GM18907 (cell line): ENCODE data around the gene LRBA.

ENCODE experiments used
- ATAC-seq: cut with Tn5 transposase; IDR thresholded peaks from one replicate; pipeline ENCODE4 v1.9.1; 2021; ENCODE audit warnings: mild to moderate bottlenecking, moderate library complexity; ENCODE audit not compliant: unreplicated experiment

LRBA gene

DNA sequence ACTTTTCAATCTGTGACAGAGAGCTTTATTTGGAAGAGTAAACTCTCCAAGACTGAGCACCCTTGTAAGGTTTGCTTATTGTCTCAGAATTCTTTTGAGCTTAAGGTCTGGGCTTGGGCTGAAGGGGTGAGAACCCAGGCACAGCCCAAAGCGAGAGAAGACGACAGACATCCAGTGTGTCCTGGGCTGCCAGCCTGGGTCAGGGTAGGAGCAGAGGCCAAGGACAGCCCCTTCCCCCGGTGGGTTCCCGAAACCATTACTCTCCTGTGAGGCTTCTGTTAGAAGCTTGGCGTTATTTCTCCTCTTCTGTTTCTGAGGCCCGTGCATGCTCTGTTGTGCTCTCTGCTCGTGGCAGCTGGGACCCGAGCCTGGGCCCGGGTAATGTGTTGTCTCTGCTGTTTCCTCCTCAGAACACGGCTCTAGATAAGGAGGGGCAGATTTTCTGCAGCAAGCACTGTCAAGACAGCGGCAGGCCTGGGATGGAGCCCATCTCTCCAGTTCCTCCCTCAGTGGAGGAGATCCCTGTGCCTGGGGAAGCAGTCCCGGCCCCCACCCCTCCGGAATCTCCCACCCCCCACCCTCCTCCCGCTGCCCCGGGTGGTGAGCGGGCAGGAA, 759.4 kb downstream of the LRBA start:
- no peak for ATAC-seq

DNA sequence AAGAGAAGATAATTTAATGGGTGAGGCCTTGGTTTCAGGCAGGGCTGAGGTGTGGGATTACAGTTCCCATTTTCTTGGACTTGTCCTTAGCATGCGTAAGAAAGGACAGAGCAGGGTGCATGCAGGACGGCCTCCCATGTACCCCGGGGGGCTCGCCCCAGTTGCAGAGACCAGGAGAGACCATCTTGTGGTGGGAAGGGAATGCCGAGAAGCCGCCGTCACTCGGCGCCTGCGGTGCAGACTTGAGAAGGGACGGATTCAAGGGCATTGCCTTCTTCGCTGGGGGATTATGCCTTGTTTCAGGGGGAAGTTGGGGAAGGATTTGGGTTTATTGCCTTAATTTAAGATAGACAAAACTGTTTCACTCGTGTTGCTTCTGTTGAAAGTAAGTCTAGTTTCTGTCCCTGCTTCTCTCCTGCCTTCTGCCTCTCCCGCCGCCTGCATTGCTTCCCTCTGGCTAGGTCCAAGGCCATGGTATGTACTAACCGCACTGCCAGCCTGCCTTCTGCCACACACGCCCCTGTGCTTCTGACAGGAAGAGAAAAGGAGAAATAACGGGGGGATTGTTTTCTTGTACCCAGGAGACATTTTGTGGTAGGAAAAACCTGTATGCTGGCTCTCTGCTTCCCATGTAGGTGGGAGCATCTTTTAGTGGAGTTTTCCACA, 761.0 kb downstream of the LRBA start:
- no peak for ATAC-seq

DNA sequence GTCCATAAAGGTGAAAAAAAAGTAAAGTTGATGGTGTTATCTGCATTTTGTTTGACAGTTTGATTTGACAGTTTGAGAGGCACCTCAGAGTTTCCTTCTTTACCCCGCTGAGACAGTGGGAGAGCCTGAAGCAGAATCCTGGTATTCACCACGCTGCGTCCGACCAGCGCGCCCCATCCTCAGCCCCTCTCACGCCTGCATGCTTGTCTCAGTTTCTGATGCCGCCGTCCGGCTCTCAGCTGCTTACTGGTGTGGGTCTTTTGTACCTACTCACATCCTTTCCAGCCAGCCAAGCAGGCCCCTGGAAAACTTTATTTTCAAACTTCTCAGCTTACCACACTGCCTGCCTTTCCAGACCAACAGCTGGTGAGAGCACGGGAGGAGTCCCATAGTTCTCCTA, 761.7 kb downstream of the LRBA start:
- ATAC-seq, result no peak

DNA sequence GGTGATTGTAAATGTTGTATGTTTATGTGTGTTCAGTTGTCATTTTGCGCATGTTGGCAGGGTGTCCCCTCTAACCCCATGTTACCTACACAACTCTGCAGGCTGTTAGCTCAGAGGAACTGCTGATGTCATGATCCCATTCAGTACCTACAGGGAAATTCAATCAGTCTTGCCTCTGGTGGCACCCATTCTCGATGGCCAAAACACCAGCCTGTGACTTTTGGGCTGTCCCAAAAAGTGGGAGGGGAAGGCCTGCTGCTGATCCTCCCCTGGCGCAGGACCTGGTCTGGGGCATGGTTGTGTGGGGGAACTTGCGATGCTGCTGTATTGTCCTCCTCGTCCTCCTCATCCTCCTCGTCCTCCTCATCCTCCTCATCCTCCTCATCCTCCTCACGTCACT, 762.3 kb downstream of the LRBA start:
- ATAC-seq, result no peak

DNA sequence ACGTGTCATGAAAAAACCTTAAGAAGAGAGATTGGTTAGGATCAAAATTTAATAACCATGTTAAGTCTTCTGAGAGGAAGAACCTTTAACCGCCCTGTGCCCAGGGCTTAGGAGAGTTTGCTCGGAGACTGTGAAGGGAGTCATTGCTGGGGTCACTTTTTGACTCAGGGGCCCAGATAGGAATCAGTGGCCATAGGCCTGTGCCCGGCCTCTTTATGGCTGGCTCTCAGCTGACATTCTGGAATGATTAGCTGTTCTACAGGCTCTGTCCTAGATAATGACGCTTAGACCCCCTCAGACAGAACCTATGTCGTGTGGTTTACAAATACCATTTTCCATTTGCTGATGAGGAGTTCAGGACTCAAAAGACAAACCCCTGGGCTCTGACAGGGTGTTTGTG, 762.8 kb downstream of the LRBA start:
- no peak for ATAC-seq

DNA sequence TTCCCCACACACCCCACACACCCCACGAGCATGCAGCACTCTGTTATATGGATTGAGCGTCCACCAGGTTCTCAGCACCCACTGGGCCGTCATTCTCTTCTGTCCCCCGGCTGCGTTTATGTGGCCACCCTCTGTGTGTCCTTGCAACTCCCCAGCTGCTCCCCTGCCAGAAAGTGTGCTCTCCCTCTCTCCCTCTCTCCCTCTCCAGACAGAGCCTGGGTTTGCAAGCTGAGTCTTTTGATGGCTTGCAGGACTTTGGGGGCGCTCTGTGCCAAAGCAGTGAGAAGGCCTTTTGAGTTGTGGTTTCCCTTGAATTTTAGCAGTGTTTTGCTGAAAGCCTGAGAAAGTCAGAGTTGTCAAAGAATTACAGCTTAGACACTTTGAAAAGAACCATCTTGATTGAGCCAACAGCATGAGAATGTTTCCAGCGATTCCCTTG, 763.3 kb downstream of the LRBA start:
- ATAC-seq, result no peak

DNA sequence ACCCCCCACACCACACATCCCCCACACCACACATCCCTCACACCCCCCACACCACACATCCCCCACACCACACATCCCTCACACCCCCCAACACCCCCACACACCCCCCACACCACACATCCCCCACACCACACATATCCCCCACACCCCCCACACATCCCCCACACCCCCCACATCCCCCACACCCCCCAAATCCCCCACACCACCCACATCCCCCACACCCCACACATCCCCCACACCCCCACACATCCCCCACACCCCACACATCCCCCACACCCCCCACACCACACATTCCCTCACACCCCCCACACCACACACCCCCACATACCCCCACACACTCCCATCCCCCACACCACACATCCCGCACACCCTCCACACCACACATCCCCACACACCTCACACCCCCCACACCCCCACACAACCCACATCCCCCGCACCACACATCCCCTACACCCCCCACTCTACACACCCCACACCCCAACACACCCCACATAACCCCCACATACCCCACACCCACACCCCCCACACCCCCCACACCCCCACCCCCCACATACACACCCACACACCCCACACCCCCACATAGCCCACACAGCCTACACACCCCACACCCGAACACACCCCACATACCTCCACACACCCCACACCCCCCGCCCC, 764.0 kb downstream of the LRBA start:
- ATAC-seq, result no peak

DNA sequence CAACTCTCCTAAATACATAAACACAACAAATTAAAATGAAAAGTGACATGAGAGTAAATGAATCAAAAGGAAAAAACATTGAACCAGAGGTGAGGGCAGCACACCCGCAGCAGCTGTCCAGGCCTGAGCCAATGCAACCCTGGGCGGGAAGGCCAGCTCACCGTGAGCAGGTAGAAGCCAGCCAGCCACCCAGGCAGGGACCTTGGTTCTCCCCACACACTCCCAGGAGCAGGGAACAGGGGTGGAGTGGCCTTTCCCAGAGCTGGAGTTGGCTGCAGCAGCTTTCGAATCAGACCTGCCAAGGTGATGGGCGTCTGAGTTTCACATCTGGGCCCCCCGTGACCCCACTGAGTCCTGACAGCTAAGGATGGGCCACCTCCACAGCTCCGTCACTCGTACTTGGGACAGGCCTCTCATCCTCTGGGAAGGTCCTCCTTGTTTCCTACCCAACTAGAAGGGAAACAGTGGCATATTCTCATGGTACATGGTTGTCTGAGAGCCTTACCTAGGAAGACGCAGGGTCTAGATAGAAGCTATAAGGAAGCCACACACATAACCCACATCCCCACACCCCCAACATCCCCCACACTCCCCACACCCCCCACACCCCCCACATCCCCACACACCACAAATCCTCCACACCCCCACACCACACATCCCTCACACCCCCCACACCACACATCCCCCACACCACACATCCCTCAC, 764.6 kb downstream of the LRBA start:
- ATAC-seq, result no peak

DNA sequence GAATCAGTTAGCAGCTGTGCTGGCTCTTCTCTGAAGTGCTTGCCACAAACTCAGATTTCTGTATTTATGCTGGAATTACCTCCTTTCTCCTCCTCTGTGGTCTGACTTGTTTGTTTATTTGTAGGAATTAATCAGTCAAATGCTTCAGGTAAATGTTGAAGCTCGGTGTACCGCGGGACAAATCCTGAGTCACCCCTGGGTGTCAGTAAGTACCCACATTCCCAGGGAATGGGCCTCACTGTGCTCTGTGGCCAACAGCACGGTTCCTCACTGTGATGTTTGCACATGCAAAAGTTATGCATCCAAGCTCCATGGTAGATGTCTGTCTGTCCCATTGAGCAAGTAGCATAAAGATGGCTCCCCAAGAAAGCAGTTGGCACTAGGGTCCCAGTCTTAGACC, 766.9 kb downstream of the LRBA start:
- ATAC-seq, result no peak

DNA sequence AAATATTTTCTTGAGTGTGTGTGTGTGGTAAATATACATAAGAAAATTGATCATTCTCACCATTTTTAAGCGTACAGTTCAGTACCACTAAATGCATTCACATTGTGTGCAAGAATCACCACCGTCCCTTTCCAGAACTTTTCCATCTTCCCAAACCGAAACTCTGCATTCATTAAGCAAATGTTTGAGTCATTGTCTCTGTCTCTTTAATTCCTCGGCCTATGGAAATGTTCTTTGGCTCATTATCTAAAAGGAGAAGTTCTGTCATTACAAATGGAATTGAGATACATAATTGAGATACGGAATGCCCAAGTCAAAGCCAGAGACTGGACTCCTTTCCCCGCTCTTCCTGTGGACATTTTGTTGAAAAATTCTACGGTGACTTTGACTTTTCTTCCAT, 767.9 kb downstream of the LRBA start:
- no peak for ATAC-seq

DNA sequence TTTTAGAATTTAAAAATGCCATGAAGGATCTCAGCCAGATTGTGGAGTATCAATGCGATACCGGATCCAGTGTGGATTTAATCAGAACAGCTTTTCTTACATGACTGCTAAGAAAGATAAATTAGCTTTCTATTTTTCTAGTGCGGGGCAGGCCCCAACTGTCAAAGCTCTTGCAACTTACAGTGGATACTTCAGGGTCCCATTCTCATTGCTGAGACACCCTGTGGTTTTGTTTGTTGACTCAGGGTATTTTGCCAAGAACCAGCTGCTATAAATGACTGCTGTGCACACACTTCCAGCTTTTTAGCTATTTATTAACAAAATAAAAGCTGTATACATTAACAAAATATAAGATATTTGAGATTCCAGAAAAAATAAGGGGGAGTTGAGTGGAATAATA, 770.5 kb downstream of the LRBA start:
- no peak for ATAC-seq

DNA sequence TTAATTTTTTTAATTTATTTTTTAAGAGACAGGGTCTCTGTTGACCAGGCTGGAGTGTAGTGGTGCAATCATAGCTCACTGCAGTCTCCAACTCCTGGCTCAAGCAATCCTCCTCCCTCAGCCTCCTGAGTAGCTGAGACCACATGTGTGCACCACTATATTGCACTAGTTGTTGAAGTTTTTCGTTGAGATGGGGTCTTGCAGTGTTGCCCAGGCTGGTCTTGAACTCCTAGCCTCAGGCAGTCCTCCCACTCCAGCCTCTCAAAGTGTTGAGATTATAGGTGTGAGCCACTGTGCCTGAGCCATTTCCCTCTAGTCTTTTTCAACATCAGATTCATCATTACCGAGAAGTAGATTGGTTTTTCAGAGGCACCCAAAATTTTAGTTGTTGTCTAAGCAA, 771.2 kb downstream of the LRBA start:
- no peak for ATAC-seq

DNA sequence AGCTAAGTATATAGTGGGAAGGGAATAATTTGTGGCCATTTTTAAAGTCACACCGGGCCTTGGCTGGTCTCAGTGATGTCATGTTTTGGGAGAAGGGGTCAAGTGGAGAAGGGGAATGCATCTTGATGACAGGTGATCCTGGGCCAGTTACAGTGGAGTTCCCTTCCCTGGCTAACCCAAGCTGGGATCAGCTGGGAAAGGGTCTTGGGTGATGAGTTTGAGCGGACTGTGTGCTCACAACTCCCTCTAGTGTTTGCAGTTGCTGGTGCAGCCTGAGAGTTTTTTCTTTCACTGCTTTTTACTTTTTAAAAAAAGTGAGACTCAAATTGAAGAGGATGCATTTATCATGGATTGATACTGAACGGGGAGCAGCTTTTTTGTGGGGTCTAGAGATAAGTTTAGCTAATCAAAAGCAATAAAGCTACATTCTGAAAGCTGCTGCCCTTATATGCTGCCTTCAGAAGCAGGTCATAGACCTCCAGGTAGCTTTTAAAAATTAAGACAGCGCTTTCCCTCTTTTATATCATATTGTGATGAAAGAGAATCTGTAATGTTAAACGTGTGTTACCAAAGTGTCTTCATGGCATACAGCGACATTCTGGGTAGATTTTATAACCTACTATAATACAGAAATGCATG, 772.1 kb downstream of the LRBA start:
- ATAC-seq, result no peak

DNA sequence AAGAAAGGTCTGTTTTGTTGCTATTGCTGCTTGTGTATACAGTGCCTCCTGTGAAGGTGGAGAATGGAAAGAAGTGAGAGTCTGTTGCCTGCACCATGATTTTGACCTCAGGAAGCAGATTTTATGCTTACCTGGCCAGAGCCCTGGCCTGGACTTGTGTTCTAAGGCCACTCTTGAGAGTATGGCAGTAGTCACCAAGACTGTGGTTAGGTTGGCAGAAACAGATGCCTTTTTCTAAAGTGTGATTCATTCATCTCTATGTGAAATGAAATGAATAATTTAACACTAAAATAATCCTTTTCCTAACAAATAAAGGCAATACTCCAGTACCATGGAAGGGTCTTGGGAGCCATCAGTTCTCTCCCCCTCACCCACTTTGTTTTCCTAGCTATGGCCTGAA, 775.1 kb downstream of the LRBA start:
- no peak for ATAC-seq

DNA sequence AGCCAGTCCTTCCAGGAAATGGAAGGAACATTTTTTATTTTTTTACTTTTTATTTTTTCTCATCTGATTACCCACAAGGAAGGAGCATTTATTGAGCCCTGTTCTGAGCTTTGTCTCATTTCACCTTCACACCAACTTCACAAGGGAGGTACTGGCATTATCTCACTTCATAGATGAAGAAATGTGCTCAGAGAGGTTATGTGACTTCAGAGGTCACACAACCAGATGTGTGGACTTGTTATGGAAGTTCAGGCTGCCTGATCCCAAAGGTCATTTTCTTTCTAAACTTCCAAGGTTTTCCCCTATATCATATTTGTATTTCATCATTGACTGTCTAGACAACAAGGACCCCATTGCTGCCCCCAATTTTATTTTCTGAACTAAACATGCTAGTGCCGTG, 776.5 kb downstream of the LRBA start:
- no peak for ATAC-seq

DNA sequence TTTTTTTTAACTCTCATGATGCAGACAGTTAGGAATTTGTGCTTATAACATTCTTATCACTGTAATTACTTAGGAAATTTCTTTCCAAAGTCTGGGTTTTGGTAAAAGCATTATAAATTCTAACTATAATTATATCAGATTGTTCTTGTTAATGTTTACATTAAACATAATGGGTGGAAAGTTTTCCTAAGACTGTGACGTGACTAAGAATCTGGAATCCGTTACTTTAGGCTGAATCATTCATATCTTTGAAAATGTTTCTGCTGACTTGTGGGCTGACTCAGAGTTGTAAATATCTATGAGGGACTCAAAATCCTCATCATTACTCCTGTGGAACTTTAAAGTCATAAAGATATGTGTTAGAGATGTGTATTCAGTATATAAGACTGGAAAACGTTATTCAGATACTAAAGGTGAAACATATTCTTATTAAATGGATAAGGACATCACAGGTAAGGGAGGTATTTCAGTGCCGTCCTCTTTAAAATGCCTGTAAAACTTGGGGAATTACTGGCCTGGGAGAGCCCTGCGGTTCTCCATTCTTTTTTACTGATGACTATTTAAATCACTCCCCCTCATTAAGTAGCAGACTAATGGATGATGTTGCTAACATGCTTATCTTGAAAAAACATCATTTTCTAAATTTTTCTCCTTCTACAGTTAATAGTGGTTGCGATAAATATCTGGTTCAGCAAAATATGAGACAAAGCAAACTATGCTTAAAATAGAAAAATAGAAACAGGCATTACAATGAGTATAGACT, 777.8 kb downstream of the LRBA start:
- no peak for ATAC-seq

DNA sequence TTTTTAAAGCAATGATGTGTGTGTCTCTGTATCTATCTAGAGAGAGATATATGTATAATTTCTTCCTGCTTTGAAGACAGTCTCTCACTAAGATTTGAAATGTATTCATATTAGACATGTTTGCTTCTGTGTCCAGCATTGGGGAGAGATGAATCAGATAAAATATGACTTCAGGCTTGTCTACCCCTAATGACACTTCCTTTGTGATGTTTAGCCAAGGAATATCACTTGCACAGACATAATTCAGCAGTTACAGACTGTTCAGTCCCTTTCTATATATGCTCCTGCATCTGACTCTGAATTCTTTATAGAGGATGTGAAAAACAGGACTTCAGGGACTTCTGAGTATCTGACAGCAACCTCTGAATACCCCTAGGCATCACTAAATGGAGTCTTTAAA, 778.5 kb downstream of the LRBA start:
- no peak for ATAC-seq

DNA sequence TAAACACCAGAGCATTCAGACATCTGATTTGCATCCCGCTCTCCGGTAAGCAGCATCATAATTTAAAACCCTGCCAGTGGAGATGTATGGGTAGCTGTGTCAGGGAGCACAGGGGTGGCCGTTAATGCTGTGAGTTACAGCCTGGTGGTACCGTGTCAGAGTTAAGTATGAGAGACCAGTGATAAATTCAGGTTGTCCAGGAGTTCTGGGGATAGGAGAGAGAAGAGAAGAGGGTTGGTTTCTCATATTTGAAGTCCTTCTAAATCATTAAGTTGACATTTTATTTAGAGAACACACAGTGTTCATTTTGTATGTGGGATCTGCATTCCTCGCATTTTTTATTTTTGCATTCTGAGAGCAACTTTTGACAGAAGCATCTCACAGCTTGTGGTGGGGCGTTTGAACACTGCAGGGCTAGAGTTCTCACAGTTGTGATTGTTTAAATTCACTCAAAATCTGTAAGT, 779.2 kb downstream of the LRBA start:
- no peak for ATAC-seq

DNA sequence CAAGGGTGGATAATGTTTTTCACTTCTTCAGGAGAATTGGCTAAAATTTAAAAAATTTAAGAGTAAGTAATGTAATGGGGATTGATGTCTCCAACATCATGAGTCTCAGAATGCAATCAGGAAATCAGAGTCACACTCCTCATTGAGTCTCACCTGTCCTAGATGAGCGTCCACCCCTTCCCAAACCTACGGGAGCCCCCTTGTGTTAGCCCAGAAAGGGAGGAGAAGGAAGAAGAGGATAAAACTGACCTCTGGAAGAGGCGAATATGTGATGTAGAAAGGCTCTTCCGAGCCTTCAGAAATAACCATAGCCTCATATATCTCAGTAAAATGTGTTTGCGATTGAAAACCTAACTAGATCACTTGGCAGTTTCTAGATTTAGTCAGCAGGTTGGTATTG, 779.8 kb downstream of the LRBA start:
- no peak for ATAC-seq

DNA sequence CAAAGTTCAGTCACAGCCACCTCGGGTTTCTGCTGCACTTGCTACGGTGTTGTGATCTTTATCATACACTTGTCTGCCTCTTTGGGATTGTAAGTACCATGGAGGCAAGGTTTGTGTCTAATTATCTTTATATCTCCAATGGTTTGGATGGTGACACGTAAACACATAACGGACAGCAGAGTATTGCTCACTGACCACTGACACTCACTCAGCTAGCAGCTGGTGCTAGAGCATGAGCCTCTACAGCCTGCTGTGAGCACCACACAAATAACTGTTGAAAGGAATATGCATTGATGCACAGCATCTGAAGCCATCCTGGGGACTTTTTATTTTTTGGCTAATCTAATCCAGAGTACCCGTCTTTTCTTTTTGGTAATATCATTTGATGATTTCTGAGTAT, 780.8 kb downstream of the LRBA start:
- ATAC-seq, result no peak

DNA sequence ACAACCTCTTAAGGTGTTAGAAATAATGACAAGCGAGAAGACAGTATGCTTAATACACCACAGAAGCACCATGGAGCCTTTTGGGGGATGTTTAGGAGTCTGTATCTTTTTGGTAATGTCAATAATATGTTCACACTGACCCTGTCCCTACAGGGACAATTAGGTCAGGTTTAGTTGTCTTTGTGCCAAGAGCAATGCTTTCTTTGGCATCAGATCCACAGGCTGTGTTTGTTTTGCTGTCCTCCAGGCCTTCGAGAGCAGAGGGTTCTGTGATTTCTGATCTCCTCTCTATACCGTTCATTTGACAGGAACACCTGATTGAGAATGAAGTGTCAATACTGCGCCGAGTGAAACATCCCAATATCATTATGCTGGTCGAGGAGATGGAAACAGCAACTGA, 783.1 kb downstream of the LRBA start:
- ATAC-seq, result no peak
